HEK293 (cell line): ENCODE measurements around the gene WDR74.

Experiments used
- HOXA7 ChIP-seq: sonication (generic); formaldehyde crosslinking; IDR thresholded peaks from 2 replicates; pipeline ENCODE4 v1.8.1; 2022; ENCODE audit warnings: missing genetic modification reagents, borderline replicate concordance
- MEIS1 ChIP-seq: sonication (generic); formaldehyde crosslinking; IDR thresholded peaks from 2 replicates; pipeline ENCODE4 v1.8.1; 2022; ENCODE audit warnings: missing genetic modification reagents, mild to moderate bottlenecking, borderline replicate concordance
- PATZ1 ChIP-seq: fragments of 450-650 bp; formaldehyde crosslinking; IDR thresholded peaks from 2 replicates; pipeline ENCODE4 v1.5.1; 2016; ENCODE audit warnings: missing biosample characterization, missing genetic modification characterization
- REPIN1 ChIP-seq: fragments of 450-650 bp; formaldehyde crosslinking; IDR thresholded peaks from 2 replicates; pipeline ENCODE4 v1.5.1; 2017; ENCODE audit warnings: missing biosample characterization, missing genetic modification characterization, low read depth
- ZBTB17 ChIP-seq: fragments of 450-650 bp; formaldehyde crosslinking; IDR thresholded peaks from 2 replicates; pipeline ENCODE4 v1.5.1; 2016; ENCODE audit warnings: missing biosample characterization, missing genetic modification characterization
- ZEB2 ChIP-seq: fragments of 450-650 bp; formaldehyde crosslinking; IDR thresholded peaks from 2 replicates; pipeline ENCODE4 v1.5.1; 2016; ENCODE audit warnings: missing biosample characterization, missing genetic modification characterization
- ZFP41 ChIP-seq: fragments of 450-650 bp; formaldehyde crosslinking; IDR thresholded peaks from 2 replicates; pipeline ENCODE4 v1.5.1; 2016; ENCODE audit warnings: missing biosample characterization, missing genetic modification characterization, borderline replicate concordance
- ZFP69B ChIP-seq: fragments of 450-650 bp; formaldehyde crosslinking; IDR thresholded peaks from 2 replicates; pipeline ENCODE4 v1.5.1; 2016; ENCODE audit warnings: missing biosample characterization, missing genetic modification characterization
- ZNF112 ChIP-seq: fragments of 450-650 bp; formaldehyde crosslinking; IDR thresholded peaks from 2 replicates; pipeline ENCODE4 v1.5.0; 2017; ENCODE audit warnings: missing biosample characterization, missing genetic modification characterization
- ZNF155 ChIP-seq: fragments of 450-650 bp; formaldehyde crosslinking; IDR thresholded peaks from 2 replicates; pipeline ENCODE4 v1.5.1; 2016; ENCODE audit warnings: missing biosample characterization, missing genetic modification characterization
- ZNF157 ChIP-seq: fragments of 450-650 bp; formaldehyde crosslinking; IDR thresholded peaks from 2 replicates; pipeline ENCODE4 v1.5.1; 2016; ENCODE audit warnings: missing biosample characterization, missing genetic modification characterization
- ZNF175 ChIP-seq: fragments of 450-650 bp; formaldehyde crosslinking; IDR thresholded peaks from 2 replicates; pipeline ENCODE4 v1.5.1; 2016; ENCODE audit warnings: missing biosample characterization, missing genetic modification characterization
- ZNF341 ChIP-seq: fragments of 450-650 bp; formaldehyde crosslinking; IDR thresholded peaks from 2 replicates; pipeline ENCODE4; 2016; ENCODE audit warnings: low read depth, missing biosample characterization, missing genetic modification characterization
- ZNF362 ChIP-seq: fragments of 450-650 bp; formaldehyde crosslinking; IDR thresholded peaks from 2 replicates; pipeline ENCODE4 v1.5.1; 2016; ENCODE audit warnings: missing biosample characterization, missing genetic modification characterization
- ZNF449 ChIP-seq: fragments of 450-650 bp; formaldehyde crosslinking; IDR thresholded peaks from 2 replicates; pipeline ENCODE4 v1.5.1; 2017; ENCODE audit warnings: missing biosample characterization, mild to moderate bottlenecking, missing genetic modification characterization, moderate library complexity
- ZNF48 ChIP-seq: fragments of 450-650 bp; formaldehyde crosslinking; IDR thresholded peaks from 2 replicates; pipeline ENCODE4 v1.5.1; 2016; ENCODE audit warnings: missing biosample characterization, missing genetic modification characterization
- ZNF560 ChIP-seq: fragments of 450-650 bp; formaldehyde crosslinking; IDR thresholded peaks from 2 replicates; pipeline ENCODE4 v1.5.1; 2017; ENCODE audit warnings: missing biosample characterization, missing genetic modification characterization, borderline replicate concordance
- ZNF596 ChIP-seq: fragments of 450-650 bp; IDR thresholded peaks from 2 replicates; pipeline ENCODE4 v1.5.0; 2018; ENCODE audit warnings: missing biosample characterization, mild to moderate bottlenecking, missing genetic modification characterization, moderate library complexity
- ZNF660 ChIP-seq: fragments of 450-650 bp; IDR thresholded peaks from 2 replicates; pipeline ENCODE4 v1.5.1; 2018; ENCODE audit warnings: missing biosample characterization, mild to moderate bottlenecking, missing genetic modification characterization
- ZNF707 ChIP-seq: fragments of 450-650 bp; formaldehyde crosslinking; IDR thresholded peaks from 2 replicates; pipeline ENCODE4 v1.5.1; 2016; ENCODE audit warnings: missing biosample characterization, missing genetic modification characterization
- ZNF76 ChIP-seq: fragments of 450-650 bp; formaldehyde crosslinking; IDR thresholded peaks from 2 replicates; pipeline ENCODE4; 2016; ENCODE audit warnings: low read depth, missing biosample characterization, missing genetic modification characterization, borderline replicate concordance
- ZSCAN23 ChIP-seq: fragments of 450-650 bp; formaldehyde crosslinking; IDR thresholded peaks from 2 replicates; pipeline ENCODE4 v1.5.1; 2016; ENCODE audit warnings: missing biosample characterization, missing genetic modification characterization
- TF ChIP-seq, protein P1 (sequence below): sonication (generic); formaldehyde crosslinking; IDR thresholded peaks from 2 replicates; pipeline ENCODE4 v1.8.1; 2022; ENCODE audit warnings: mild to moderate bottlenecking, moderate library complexity, missing genetic modification reagents
- TF ChIP-seq, protein P2 (sequence below): fragments of 450-650 bp; formaldehyde crosslinking; IDR thresholded peaks from 2 replicates; pipeline ENCODE4 v1.5.1; 2016; ENCODE audit warnings: missing biosample characterization, missing genetic modification characterization
- TF ChIP-seq, protein P3 (sequence below): fragments of 450-650 bp; formaldehyde crosslinking; IDR thresholded peaks from 2 replicates; pipeline ENCODE4 v1.5.1; 2017; ENCODE audit warnings: missing biosample characterization, missing genetic modification characterization
- TF ChIP-seq, protein P4 (sequence below): fragments of 450-650 bp; formaldehyde crosslinking; IDR thresholded peaks from 2 replicates; pipeline ENCODE4 v1.5.1; 2016; ENCODE audit warnings: missing biosample characterization, missing genetic modification characterization, low read depth

Gene WDR74

GRCh38 chr11:62839050-62839945, at the start of gene WDR74 (continued):
- TF ChIP-seq ZFP41 (tag by site-specific recombination) (no peak), ZEB2 (tag by site-specific recombination) (0 out of 2 replicates have a peak, but pooled peaks have one; percentile 25), REPIN1 (tag by site-specific recombination) (no peak), ZNF560 (tag by site-specific recombination) (no peak), PATZ1 (tag by site-specific recombination) (no peak; the same call in 1 of the 2 replicates), ZNF157 (no peak), ZNF155 (tag by site-specific recombination) (no peak), ZNF362 (tag by site-specific recombination) (no peak), ZNF596 (tag by site-specific recombination) (no peak), HOXA7 (CRISPR knock-in tag) (no peak), ZNF449 (tag by site-specific recombination) (no peak), MEIS1 (no peak), ZNF707 (tag by site-specific recombination) (no peak), ZNF341 (tag by site-specific recombination) (peak; percentile 93), ZNF48 (tag by site-specific recombination) (no peak), ZNF175 (tag by site-specific recombination) (no peak), ZNF76 (tag by site-specific recombination) (peak; percentile 62; the same call in 1 of the 2 replicates), ZBTB17 (tag by site-specific recombination) (peak; percentile 83), ZNF112 (no peak), ZSCAN23 (tag by site-specific recombination) (no peak), ZNF660 (0 out of 2 replicates have a peak, but pooled peaks have one; percentile 45), ZFP69B (tag by site-specific recombination) (0 out of 2 replicates have a peak, but pooled peaks have one; percentile 16)
- TF ChIP-seq, protein P1, sequence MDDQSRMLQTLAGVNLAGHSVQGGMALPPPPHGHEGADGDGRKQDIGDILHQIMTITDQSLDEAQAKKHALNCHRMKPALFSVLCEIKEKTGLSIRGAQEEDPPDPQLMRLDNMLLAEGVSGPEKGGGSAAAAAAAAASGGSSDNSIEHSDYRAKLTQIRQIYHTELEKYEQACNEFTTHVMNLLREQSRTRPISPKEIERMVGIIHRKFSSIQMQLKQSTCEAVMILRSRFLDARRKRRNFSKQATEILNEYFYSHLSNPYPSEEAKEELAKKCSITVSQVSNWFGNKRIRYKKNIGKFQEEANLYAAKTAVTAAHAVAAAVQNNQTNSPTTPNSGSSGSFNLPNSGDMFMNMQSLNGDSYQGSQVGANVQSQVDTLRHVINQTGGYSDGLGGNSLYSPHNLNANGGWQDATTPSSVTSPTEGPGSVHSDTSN (CRISPR knock-in tag): peak; percentile 77; the same call in 1 of the 2 replicates
- TF ChIP-seq, protein P2, sequence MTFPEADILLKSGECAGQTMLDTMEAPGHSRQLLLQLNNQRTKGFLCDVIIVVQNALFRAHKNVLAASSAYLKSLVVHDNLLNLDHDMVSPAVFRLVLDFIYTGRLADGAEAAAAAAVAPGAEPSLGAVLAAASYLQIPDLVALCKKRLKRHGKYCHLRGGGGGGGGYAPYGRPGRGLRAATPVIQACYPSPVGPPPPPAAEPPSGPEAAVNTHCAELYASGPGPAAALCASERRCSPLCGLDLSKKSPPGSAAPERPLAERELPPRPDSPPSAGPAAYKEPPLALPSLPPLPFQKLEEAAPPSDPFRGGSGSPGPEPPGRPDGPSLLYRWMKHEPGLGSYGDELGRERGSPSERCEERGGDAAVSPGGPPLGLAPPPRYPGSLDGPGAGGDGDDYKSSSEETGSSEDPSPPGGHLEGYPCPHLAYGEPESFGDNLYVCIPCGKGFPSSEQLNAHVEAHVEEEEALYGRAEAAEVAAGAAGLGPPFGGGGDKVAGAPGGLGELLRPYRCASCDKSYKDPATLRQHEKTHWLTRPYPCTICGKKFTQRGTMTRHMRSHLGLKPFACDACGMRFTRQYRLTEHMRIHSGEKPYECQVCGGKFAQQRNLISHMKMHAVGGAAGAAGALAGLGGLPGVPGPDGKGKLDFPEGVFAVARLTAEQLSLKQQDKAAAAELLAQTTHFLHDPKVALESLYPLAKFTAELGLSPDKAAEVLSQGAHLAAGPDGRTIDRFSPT (tag by site-specific recombination): no peak
- TF ChIP-seq, protein P3, sequence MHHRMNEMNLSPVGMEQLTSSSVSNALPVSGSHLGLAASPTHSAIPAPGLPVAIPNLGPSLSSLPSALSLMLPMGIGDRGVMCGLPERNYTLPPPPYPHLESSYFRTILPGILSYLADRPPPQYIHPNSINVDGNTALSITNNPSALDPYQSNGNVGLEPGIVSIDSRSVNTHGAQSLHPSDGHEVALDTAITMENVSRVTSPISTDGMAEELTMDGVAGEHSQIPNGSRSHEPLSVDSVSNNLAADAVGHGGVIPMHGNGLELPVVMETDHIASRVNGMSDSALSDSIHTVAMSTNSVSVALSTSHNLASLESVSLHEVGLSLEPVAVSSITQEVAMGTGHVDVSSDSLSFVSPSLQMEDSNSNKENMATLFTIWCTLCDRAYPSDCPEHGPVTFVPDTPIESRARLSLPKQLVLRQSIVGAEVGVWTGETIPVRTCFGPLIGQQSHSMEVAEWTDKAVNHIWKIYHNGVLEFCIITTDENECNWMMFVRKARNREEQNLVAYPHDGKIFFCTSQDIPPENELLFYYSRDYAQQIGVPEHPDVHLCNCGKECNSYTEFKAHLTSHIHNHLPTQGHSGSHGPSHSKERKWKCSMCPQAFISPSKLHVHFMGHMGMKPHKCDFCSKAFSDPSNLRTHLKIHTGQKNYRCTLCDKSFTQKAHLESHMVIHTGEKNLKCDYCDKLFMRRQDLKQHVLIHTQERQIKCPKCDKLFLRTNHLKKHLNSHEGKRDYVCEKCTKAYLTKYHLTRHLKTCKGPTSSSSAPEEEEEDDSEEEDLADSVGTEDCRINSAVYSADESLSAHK: peak; percentile 46; the same call in 1 of the 2 replicates
- TF ChIP-seq, protein P4, sequence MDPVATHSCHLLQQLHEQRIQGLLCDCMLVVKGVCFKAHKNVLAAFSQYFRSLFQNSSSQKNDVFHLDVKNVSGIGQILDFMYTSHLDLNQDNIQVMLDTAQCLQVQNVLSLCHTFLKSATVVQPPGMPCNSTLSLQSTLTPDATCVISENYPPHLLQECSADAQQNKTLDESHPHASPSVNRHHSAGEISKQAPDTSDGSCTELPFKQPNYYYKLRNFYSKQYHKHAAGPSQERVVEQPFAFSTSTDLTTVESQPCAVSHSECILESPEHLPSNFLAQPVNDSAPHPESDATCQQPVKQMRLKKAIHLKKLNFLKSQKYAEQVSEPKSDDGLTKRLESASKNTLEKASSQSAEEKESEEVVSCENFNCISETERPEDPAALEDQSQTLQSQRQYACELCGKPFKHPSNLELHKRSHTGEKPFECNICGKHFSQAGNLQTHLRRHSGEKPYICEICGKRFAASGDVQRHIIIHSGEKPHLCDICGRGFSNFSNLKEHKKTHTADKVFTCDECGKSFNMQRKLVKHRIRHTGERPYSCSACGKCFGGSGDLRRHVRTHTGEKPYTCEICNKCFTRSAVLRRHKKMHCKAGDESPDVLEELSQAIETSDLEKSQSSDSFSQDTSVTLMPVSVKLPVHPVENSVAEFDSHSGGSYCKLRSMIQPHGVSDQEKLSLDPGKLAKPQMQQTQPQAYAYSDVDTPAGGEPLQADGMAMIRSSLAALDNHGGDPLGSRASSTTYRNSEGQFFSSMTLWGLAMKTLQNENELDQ (tag by site-specific recombination): no peak
